HepG2 (cell line): Measurements from ENCODE around the gene AUH. TPM values are rescaled to one million over a fixed set of nuclear protein-coding genes. Genes with fewer than 3 reads are reported as not detected.

Source experiments
- POLR2G ChIP-seq: fragments of 200-400 bp; formaldehyde crosslinking; IDR thresholded peaks from 2 replicates; pipeline ENCODE4 v1.6.1; 2018; ENCODE audit warnings: mild to moderate bottlenecking, low read depth, low read length, moderate library complexity
- TFDP1 ChIP-seq: IDR thresholded peaks from 2 replicates; pipeline ENCODE4 v1.6.1; 2016; ENCODE audit warnings: missing compliant biosample characterization, missing genetic modification reagents, borderline replicate concordance
- polyA plus RNA-seq, 8 experiments: library from polyadenylated mRNA; depleted of rRNA in 3 of 8; stranded (reverse) in 7 of 8; unstranded in 1 of 8; fragments of >200 nt; fragmentation: Illumina TruSeq in 4 of 8; extraction: Trizol in 4 of 8; gene quantifications; 2 replicates each; pipeline versions ENCODE4 v1.2.1 to v1.2.3, GENCODE V29; 2011 to 2016; ENCODE audit warnings: low read depth in 4 of 8, missing spikeins in 1 of 8, mixed read lengths in 1 of 8; ENCODE audit not compliant: insufficient read depth in 1 of 8
- total RNA-seq, 5 experiments: library from RNA; depleted of rRNA; stranded (reverse); fragments of >200 nt; fragmentation: Illumina TruSeq; extraction: Trizol; gene quantifications; 2 replicates each; pipeline ENCODE4 v1.2.3, GENCODE V29; 2016; ENCODE audit warnings: low read depth in 1 of 5
- TF ChIP-seq, protein P1 (sequence below), 2 experiments: sonication (generic) in 1 of 2; formaldehyde crosslinking in 1 of 2; IDR thresholded peaks; 2 replicates each; pipeline versions ENCODE4 v1.4.0 to v1.6.1; 2016 to 2020; ENCODE audit warnings: borderline replicate concordance in 1 of 2, low read depth in 1 of 2, mild to moderate bottlenecking in 1 of 2, missing genetic modification reagents in 1 of 2

The AUH gene
- total and polyA plus RNA-seq, 2 of the 13 experiments (the other 11 are each of a cell fraction or from before 2014, with no cell fraction given), result 25.8 to 31.9 TPM

DNA sequence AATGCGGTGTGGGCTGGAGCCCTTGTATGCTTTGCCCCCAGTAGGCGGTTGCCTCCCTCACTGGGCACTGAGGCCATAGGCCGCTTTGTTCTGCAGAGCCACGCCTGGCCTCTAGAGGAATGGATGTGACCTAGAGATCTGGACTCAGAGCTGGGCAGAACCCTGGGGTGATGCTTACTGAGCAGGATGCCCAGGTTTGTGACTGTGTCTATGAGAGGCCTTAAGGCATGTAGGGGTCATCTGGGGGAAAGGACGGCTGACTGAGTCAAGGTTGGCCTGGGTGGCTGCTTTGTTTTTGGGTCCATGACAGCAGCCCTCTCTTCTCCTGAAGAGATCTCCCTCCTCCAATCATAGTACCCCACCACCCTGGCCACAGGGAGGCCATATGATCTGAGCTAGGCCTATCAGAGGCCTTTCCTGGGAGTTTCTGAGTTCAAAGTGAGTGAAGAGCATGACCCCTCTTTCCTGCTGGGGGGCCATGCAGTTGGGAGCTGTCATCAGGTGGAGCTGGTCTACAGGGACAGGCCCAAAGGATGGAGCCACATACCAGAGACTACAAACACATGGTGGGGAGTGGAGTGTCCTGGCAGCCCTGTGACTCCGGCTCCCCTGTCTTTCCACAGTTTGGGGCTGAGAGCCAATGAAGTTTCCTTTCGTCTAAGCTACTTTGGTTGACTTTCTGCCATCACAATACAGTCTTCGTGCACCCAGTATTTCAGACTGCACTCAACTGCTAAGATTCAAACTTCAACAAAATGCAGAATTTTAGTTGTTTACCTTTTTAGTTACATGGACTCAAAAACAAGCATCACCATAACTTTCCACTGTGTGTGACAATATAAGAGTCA lies 165.4 kb downstream of the AUH start (continued):
- TF ChIP-seq, protein P1, sequence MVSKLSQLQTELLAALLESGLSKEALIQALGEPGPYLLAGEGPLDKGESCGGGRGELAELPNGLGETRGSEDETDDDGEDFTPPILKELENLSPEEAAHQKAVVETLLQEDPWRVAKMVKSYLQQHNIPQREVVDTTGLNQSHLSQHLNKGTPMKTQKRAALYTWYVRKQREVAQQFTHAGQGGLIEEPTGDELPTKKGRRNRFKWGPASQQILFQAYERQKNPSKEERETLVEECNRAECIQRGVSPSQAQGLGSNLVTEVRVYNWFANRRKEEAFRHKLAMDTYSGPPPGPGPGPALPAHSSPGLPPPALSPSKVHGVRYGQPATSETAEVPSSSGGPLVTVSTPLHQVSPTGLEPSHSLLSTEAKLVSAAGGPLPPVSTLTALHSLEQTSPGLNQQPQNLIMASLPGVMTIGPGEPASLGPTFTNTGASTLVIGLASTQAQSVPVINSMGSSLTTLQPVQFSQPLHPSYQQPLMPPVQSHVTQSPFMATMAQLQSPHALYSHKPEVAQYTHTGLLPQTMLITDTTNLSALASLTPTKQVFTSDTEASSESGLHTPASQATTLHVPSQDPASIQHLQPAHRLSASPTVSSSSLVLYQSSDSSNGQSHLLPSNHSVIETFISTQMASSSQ (IDR thresholded peaks at IDR 0.05; ENCODE audit: low read depth), result no peak
- TF ChIP-seq, protein P1 (CRISPR knock-in tag; IDR thresholded peaks at IDR 0.05; ENCODE audit: borderline replicate concordance), result 0 out of 2 replicates have a peak, but pooled peaks have one; percentile 22
- TF ChIP-seq POLR2G (peak; percentile 55), TFDP1 (peak; percentile 48; the same call in 1 of the 2 replicates)
